ENCODE results near the gene PRCC. TPM values are rescaled to one million over a fixed set of nuclear protein-coding genes. Genes with fewer than 3 reads are reported as not detected.

PRCC gene, protein sequence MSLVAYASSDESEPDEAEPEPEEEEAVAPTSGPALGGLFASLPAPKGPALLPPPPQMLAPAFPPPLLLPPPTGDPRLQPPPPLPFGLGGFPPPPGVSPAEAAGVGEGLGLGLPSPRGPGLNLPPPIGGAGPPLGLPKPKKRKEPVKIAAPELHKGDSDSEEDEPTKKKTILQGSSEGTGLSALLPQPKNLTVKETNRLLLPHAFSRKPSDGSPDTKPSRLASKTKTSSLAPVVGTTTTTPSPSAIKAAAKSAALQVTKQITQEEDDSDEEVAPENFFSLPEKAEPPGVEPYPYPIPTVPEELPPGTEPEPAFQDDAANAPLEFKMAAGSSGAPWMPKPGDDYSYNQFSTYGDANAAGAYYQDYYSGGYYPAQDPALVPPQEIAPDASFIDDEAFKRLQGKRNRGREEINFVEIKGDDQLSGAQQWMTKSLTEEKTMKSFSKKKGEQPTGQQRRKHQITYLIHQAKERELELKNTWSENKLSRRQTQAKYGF
- polyA plus RNA-seq (29.9 to 70.7 TPM (median 40.4 TPM) in 3 replicates), polyA minus RNA-seq (60.5 to 95.5 TPM (median 69.6 TPM) in 3 replicates)
- 21.7 TPM for polyA plus RNA-seq (2011; ENCODE audit: low read depth)
- 41.7 and 46.6 TPM in 2 replicates for polyA plus RNA-seq (2011; cell fraction: cytosol; rRNA removed)
- polyA plus RNA-seq (2011; cell fraction: nucleus; rRNA removed), result 54.2 and 58.5 TPM in 2 replicates
- polyA plus RNA-seq (2012; ENCODE audit: low replicate concordance), result 42.9 and 47.9 TPM in 2 replicates
- polyA minus RNA-seq (2011; cell fraction: cytosol; rRNA and poly(A)+ RNA removed), result 48.7 TPM
- 32.6 and 42.6 TPM in 2 replicates for polyA minus RNA-seq (2011; cell fraction: nucleus; rRNA and poly(A)+ RNA removed)

DNA sequence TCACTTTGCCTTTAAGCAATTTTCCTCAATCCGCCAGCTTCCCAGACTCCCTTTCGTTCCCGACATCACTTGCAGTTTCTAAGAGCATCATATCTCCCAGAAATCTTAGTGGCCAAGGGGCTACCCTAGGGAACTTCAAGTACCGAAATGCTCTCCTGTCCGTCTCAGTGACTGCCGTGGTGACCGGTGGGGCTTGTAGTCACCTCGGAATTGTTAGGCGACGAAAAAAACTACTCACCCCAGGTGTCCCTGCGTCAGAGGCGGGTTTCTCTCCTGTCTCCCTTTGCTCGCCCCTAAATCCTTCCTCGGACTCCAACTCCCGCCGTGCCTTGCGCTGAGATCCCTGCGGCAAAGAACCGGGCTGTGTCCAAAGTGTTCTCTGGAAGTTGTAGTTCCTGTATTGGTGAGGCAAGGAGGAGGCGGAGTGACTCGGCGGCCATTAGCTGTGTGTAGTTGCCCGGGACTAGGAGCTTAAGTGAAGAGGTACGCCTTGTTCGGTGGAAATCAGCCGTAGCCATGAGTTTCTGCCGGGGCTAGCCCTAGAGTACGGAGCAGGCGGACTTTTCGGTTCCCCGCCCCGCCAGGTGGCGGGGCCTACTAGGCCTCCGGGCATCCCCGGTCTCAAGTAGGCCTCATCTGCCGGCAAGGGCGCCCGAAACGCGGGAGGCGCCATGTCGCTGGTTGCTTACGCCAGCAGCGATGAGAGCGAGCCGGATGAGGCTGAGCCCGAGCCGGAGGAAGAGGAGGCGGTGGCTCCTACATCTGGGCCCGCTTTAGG is at the start of gene PRCC:
Gene PRCC, plus strand, starts transcription at position 435 of the 778 bp plus-strand sequence. Its CDS starts 237 bp downstream, at position 672.
- Histone ChIP-seq H3K27me3 (ENCODE audit: control insufficient read depth, extremely low read depth, insufficient read depth, low read length) (no peaks in the 10 kb centered on the region), H2AFZ (ENCODE audit: control insufficient read depth, low read length) (peak within 1 kb of the TSS; percentile 88), H3K4me2 (ENCODE audit: control insufficient read depth, extremely low read depth, insufficient read depth, low read depth, low read length) (peak within 1 kb of the TSS; percentile 89), H3K4me1 (ENCODE audit: control insufficient read depth, extremely low read depth, insufficient read depth, low read length) (peaks cover 15% of the 10 kb centered on the region), H3K27ac (ENCODE audit: control insufficient read depth, insufficient read depth, low read length) (peak within 1 kb of the TSS; percentile 87), H3K79me2 (ENCODE audit: control insufficient read depth, insufficient read depth, low read length) (peaks cover 49% of the 10 kb centered on the region), H3K36me3 (ENCODE audit: control insufficient read depth in 2 of 2, extremely low read depth in 1 of 2, insufficient read depth in 2 of 2, low read length in 2 of 2) (peaks cover 7 to 8% of the 10 kb centered on the region in 2 experiments), H3K9me1 (ENCODE audit: control insufficient read depth, extremely low read depth, insufficient read depth, low read length) (peaks cover 3% of the 10 kb centered on the region), H3K4me3 (ENCODE audit: control insufficient read depth in 2 of 3, extremely low read depth in 1 of 3, insufficient read depth in 2 of 3, low read depth in 1 of 3, low read length in 3 of 3) (peak within 1 kb of the TSS; percentile 72 to 89 (median 86)), H3K9me3 (ENCODE audit: control insufficient read depth, low read depth, low read length) (no peaks in the 10 kb centered on the region), H4K20me1 (ENCODE audit: control insufficient read depth, extremely low read depth, insufficient read depth, low read length) (peaks cover 1% of the 10 kb centered on the region), H3K9ac (ENCODE audit: control insufficient read depth, extremely low read depth, insufficient read depth, low read length) (peak within 1 kb of the TSS; percentile 98)
- dilution Hi-C loops (cut with MboI; ENCODE audit: extremely low pct_ligation_motif_present, low sequenced_read_pairs), result no loop called here
- DNase-seq (ENCODE audit: low read depth, low spot score) (peak; percentile 100), FAIRE-seq (peak; percentile 79)
- no peak for TF ChIP-seq EZH2 (IDR thresholded peaks at IDR 0.05; ENCODE audit: low read length)
- TF ChIP-seq, protein P1, sequence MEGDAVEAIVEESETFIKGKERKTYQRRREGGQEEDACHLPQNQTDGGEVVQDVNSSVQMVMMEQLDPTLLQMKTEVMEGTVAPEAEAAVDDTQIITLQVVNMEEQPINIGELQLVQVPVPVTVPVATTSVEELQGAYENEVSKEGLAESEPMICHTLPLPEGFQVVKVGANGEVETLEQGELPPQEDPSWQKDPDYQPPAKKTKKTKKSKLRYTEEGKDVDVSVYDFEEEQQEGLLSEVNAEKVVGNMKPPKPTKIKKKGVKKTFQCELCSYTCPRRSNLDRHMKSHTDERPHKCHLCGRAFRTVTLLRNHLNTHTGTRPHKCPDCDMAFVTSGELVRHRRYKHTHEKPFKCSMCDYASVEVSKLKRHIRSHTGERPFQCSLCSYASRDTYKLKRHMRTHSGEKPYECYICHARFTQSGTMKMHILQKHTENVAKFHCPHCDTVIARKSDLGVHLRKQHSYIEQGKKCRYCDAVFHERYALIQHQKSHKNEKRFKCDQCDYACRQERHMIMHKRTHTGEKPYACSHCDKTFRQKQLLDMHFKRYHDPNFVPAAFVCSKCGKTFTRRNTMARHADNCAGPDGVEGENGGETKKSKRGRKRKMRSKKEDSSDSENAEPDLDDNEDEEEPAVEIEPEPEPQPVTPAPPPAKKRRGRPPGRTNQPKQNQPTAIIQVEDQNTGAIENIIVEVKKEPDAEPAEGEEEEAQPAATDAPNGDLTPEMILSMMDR (optimal IDR thresholded peaks at IDR 0.05 in 1 of 3, IDR thresholded peaks at IDR 0.05 in 1 of 3, conservative IDR thresholded peaks at IDR 0.05 in 1 of 3; ENCODE audit: extremely low read depth in 1 of 3, insufficient read depth in 2 of 3, low read length in 3 of 3), result no peak

DNA sequence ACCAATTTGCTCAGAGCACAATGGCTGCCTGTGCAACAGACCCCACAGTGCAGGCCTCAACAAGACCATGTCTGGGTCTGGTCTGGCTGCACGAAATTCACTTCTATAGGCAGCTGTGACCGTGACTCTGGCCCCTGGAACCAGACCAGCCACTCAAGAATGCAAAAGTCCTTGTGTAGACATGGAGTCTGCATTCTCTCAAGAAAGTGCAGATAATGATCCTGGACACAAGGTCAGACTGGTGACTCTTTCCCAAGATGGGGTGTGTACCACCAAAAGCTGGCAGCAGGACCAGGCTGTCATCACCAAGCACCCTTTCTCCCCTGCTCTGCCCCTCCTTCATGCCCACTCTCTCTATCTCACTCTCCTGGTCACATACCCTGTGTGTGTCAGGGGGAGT is 46.2 kb upstream of the PRCC start:
- no peak overlapping the region for H3K4me3 ChIP-seq (ENCODE audit: control insufficient read depth in 2 of 3, extremely low read depth in 1 of 3, insufficient read depth in 2 of 3, low read depth in 1 of 3, low read length in 3 of 3)
- H3K27ac ChIP-seq (ENCODE audit: control insufficient read depth, insufficient read depth, low read length), result no peak overlapping the region
- peaks cover 19% of the 10 kb centered on the region for H3K4me1 ChIP-seq (ENCODE audit: control insufficient read depth, extremely low read depth, insufficient read depth, low read length)
- dilution Hi-C loops (cut with MboI; ENCODE audit: extremely low pct_ligation_motif_present, low sequenced_read_pairs), result no loop called here
- H3K79me2 ChIP-seq (ENCODE audit: control insufficient read depth, insufficient read depth, low read length), result peaks cover 40% of the 10 kb centered on the region
- no peak overlapping the region for H3K9ac ChIP-seq (ENCODE audit: control insufficient read depth, extremely low read depth, insufficient read depth, low read length)
- H2AFZ ChIP-seq (ENCODE audit: control insufficient read depth, low read length), result no peak overlapping the region
- TF ChIP-seq, protein P1 (optimal IDR thresholded peaks at IDR 0.05 in 1 of 3, IDR thresholded peaks at IDR 0.05 in 1 of 3, conservative IDR thresholded peaks at IDR 0.05 in 1 of 3; ENCODE audit: extremely low read depth in 1 of 3, insufficient read depth in 2 of 3, low read length in 3 of 3), result no peak
- TF ChIP-seq EZH2 (IDR thresholded peaks at IDR 0.05; ENCODE audit: low read length), result no peak
- no peaks in the 10 kb centered on the region for H3K9me1 ChIP-seq (ENCODE audit: control insufficient read depth, extremely low read depth, insufficient read depth, low read length)
- no peak for FAIRE-seq
- H4K20me1 ChIP-seq (ENCODE audit: control insufficient read depth, extremely low read depth, insufficient read depth, low read length), result peaks cover 11% of the 10 kb centered on the region
- H3K27me3 ChIP-seq (ENCODE audit: control insufficient read depth, extremely low read depth, insufficient read depth, low read length), result no peaks in the 10 kb centered on the region
- H3K36me3 ChIP-seq (ENCODE audit: control insufficient read depth in 2 of 2, extremely low read depth in 1 of 2, insufficient read depth in 2 of 2, low read length in 2 of 2), result peaks cover 27 to 35% of the 10 kb centered on the region in 2 experiments
- H3K4me2 ChIP-seq (ENCODE audit: control insufficient read depth, extremely low read depth, insufficient read depth, low read depth, low read length), result no peak overlapping the region
- no peaks in the 10 kb centered on the region for H3K9me3 ChIP-seq (ENCODE audit: control insufficient read depth, low read depth, low read length)
- no peak for DNase-seq (ENCODE audit: low read depth, low spot score)

Data from keratinocyte (primary cell).